Measurements from ENCODE around the gene MYH8.

MYH8 gene

GRCh38 chr17:10384175-10384574, 37.6 kb downstream of the MYH8 start:
- in situ Hi-C loops (cut with MboI; ENCODE audit: low sequenced_read_pairs): no loop called here

- in situ Hi-C loops (cut with MboI; ENCODE audit: low sequenced_read_pairs): no loop called here
These were observed 40.9 kb downstream of the MYH8 start for GRCh38 chr17:10380631-10381408.

- in situ Hi-C loops (cut with MboI; ENCODE audit: low sequenced_read_pairs): no loop called here
These were observed 48.8 kb downstream of the MYH8 start, which contains the start of gene MYH13 for GRCh38 chr17:10372906-10373305. TSS of gene MYH13 (minus strand) at chr17:10373006. CDS start at chr17:10364530, 8,476 bp downstream.

GRCh38 chr17:10370016-10370608, 51.6 kb downstream of the MYH8 start:
- in situ Hi-C loops (cut with MboI; ENCODE audit: low sequenced_read_pairs): no loop called here

- in situ Hi-C loops (cut with MboI; ENCODE audit: low sequenced_read_pairs): no loop called here
These were observed 52.5 kb downstream of the MYH8 start for GRCh38 chr17:10369239-10369638.

GRCh38 chr17:10368561-10368960, 53.2 kb downstream of the MYH8 start:
- in situ Hi-C loops (cut with MboI; ENCODE audit: low sequenced_read_pairs): no loop called here

- in situ Hi-C loops (cut with MboI; ENCODE audit: low sequenced_read_pairs): no loop called here
These were observed 61.2 kb downstream of the MYH8 start for GRCh38 chr17:10360578-10360977.

GRCh38 chr17:10357768-10358167, 64.0 kb downstream of the MYH8 start:
- in situ Hi-C loops (cut with MboI; ENCODE audit: low sequenced_read_pairs): no loop called here

- in situ Hi-C loops (cut with MboI; ENCODE audit: low sequenced_read_pairs): no loop called here
These were observed 67.1 kb downstream of the MYH8 start for GRCh38 chr17:10354651-10355050.

GRCh38 chr17:10352893-10353292, 68.9 kb downstream of the MYH8 start:
- in situ Hi-C loops (cut with MboI; ENCODE audit: low sequenced_read_pairs): no loop called here

GRCh38 chr17:10349403-10349802, 72.3 kb downstream of the MYH8 start:
- in situ Hi-C loops (cut with MboI; ENCODE audit: low sequenced_read_pairs): no loop called here

GRCh38 chr17:10344816-10345215, 76.9 kb downstream of the MYH8 start:
- in situ Hi-C loops (cut with MboI; ENCODE audit: low sequenced_read_pairs): no loop called here
